Stimulated activated CD4-positive, alpha-beta T cell treated with anti-CD3 and anti-CD28 coated beads, TNF-alpha, amount 100 ng/mL, for 48 hours (primary cell): ENCODE measurements around the gene GIMD1.

Source experiments
- DNase-seq, 3 donors: peaks; one replicate each; pipeline ENCODE4 v3.0.0-alpha.2; 2020; ENCODE audit warnings: low read depth in 3 of 3

The GIMD1 gene

DNA sequence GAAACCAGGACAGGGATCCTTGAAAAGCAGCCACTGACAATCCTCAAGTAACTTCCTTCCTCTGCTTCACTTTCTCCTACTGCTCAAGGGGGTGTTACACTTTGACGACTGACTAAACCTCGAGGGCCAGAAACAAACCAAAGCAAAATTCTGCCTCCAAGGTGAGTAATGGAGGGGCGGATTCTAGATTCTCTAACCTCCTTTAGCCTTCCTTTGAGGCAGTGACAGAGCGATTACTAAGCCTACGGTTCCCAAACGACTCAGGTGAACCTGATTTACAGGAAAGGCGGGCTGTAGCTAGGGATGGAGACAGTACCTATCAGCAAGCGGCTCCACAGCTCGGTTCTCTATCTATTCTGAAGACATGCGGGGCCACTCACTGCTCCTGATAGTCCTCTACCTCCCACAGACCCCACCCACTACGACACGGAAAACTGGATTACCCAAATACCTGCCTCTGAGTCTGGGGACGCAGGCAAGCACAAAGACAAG lies 53.1 kb downstream of the GIMD1 start:
- peak; percentile 21 to 32 (median 23) for DNase-seq

DNA sequence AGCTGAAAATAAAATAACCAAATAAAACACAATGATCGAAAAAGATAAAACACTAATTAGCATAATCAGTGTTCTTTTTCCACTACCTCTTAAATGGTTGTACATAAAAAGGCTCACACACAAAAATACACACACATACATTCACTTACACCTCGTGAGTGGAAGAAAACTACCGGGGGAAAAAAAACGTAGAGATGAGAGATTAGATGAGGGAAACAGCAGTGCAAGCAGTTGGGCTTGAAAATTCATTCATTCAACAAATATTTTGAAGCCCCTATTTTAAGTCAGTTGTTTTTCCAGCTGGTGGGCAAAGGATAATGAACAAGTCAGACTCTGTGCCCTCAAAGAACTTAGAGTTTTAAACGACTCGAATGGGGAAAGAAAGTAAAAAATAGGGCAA lies 53.6 kb downstream of the GIMD1 start:
- no peak for DNase-seq

DNA sequence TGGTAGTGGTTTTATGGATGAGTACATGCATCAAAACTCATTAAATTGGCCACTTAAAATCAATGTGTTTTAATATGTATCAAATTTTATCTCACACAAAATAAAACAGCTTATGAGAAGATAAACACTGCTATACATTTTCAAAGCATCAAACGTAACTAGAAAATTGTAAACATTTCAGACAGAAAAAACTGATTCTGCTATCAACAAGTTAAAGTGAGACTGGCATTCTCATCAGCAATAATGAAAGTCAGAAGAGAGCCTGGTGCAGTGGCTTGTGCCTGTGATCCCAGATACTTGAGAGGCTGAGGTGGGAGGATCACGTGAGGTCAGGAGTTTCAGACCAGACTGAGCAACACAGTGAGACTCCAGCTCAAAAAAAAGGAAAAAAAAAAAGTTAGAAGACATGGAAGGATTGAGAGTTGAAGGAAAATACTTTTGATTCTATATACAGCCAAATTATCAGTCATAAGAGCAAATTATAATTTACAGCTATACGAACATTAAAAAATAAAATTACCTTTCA lies 55.5 kb downstream of the GIMD1 start:
- no peak for DNase-seq

DNA sequence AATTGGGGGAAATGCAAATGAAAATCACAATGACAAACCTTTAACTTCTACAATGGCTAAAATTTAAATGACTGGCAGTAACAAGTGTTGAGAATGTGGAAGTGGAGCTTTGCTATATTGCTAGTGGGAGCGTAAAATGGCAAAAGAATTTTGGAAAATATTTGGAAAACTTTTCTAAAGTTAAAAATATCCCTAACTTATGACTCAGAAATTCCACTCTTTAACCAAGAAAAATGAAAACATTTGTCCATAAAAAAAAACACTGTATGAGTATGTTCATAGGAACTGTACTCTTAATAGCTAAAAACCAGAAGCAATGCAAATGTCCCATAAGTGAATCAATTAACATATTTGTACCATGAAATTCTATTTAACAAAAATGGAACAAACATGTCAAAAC lies 56.2 kb downstream of the GIMD1 start:
- DNase-seq, result no peak
